Tibial nerve (tissue), 4 donors: ENCODE results near the gene ARSG. TPM values are rescaled to one million over a fixed set of nuclear protein-coding genes. Genes with fewer than 3 reads are reported as not detected.

Experiments used
- DNase-seq, 2 donors: peaks; one replicate each; pipeline ENCODE4 v3.0.0-alpha.2; 2019; ENCODE audit warnings: low spot score in 2 of 2
- H3K27ac ChIP-seq, 4 donors: fragments of 200-600 bp; sonication (generic) in 3 of 4; one replicate each; pipeline ENCODE4 v1.5.1; 2017 to 2019; ENCODE audit warnings: mild to moderate bottlenecking in 1 of 4
- H3K27me3 ChIP-seq, 2 donors: fragments of 200-600 bp; sonication (generic) in 1 of 2; one replicate each; pipeline versions ENCODE4 v1.5.1 to v1.6.0; 2017 to 2019
- H3K36me3 ChIP-seq, 3 donors: fragments of 200-600 bp; sonication (generic); one replicate each; pipeline ENCODE4 v1.5.1; 2018 to 2019
- H3K4me1 ChIP-seq, 4 donors: fragments of 200-600 bp; sonication (generic) in 3 of 4; one replicate each; pipeline ENCODE4 v1.5.1; 2017 to 2019
- H3K4me3 ChIP-seq, 4 donors: fragments of 200-600 bp; sonication (generic) in 3 of 4; one replicate each; pipeline ENCODE4 v1.5.1; 2017 to 2019; ENCODE audit warnings: mild to moderate bottlenecking in 1 of 4, moderate library complexity in 1 of 4
- H3K9me3 ChIP-seq, 4 donors: fragments of 200-600 bp; sonication (generic) in 3 of 4; one replicate each; pipeline ENCODE4 v1.5.1; 2017 to 2019
- CTCF ChIP-seq, 5 experiments: fragments of 200-600 bp in 3 of 5; fragments of 450-650 bp in 2 of 5; sonication (generic) in 3 of 5; IDR thresholded peaks; one replicate each; pipeline ENCODE4 v1.5.1; 2016 to 2019; ENCODE audit warnings: antibody characterized with exemption in 5 of 5, mild to moderate bottlenecking in 3 of 5, moderate library complexity in 2 of 5
- EP300 ChIP-seq, 2 donors: sonication (generic); formaldehyde crosslinking; IDR thresholded peaks; one replicate each; pipeline ENCODE4 v1.6.1; 2017; ENCODE audit warnings: antibody characterized with exemption in 2 of 2, mild to moderate bottlenecking in 1 of 2
- POLR2A ChIP-seq, 2 donors: fragments of 450-650 bp; IDR thresholded peaks; one replicate each; pipeline ENCODE4 v1.6.1; 2017; ENCODE audit warnings: antibody characterized with exemption in 2 of 2, mild to moderate bottlenecking in 2 of 2, moderate library complexity in 2 of 2
- WGBS, 2 donors: methylation state at CpG; one replicate each; pipeline ENCODE4 v1.1.5; 2018; 5-methylcytosine and 5-hydroxymethylcytosine counted together
- total RNA-seq, 4 donors: library from RNA; depleted of rRNA; stranded (reverse); fragments of >200 nt; gene quantifications; one replicate each; pipeline ENCODE4 v1.1.0, GENCODE V29; 2016

Gene ARSG
- total RNA-seq, 4 donors from 2014 or later, result 2.1 to 11.4 (median 4.1) TPM

DNA sequence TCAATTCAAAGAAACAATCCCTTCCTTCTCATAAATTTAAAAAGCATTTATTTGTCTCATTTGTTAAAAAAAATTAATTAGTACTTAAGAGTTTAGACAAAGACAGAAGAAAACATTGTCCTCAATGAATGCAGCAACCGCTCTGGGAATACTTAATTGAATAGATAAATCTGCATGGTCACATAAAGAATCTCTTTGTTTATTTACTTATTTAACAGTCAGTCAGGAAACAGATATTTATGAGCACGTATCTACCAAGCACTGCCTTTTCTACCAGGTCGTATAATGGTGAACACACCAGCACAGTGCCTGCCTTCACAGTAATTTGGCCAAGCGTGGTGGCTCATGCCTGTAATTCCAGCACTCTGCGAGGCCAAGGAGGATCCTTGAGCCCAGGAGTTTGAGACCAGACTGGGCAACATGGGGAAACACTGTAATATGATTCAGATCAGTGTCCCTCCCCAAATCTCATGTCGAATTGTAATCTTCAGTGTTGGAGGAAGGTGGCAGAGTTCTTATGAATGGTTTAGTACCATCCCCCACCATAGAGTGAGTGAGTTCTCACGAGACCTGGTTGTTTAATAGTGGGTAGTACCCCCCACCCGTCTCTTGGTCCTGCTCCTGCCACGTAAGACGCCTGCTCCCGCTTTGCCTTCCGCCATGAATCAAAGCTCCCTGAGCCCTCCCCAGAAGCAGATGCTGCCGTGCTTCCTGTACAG, 157.9 kb downstream of the ARSG start:
- H3K36me3 ChIP-seq, result peaks cover 0 to 73% (median 15%) of the 10 kb centered on the region in 3 donors
- H3K9me3 ChIP-seq, result no peaks in the 10 kb centered on the region
- peaks cover 0 to 47% (median 17%) of the 10 kb centered on the region in 4 donors for H3K4me1 ChIP-seq
- WGBS, 2 donors, result 82 to 86% methylated on average over 13 of the region's 13 CpGs
- no peak for DNase-seq
- TF ChIP-seq EP300 (IDR thresholded peaks at IDR 0.05) (no peak), CTCF (IDR thresholded peaks at IDR 0.05) (no peak), POLR2A (IDR thresholded peaks at IDR 0.05) (no peak)
- H3K4me3 ChIP-seq, result no peak overlapping the region
- no peaks in the 10 kb centered on the region for H3K27me3 ChIP-seq
- peak overlapping the region in 2 of 4 donors; percentile 39 to 52 for H3K27ac ChIP-seq

GRCh38 chr17:68450391-68450790, 159.1 kb downstream of the ARSG start:
- no peak for TF ChIP-seq CTCF (IDR thresholded peaks at IDR 0.05)
- no peak for TF ChIP-seq EP300 (IDR thresholded peaks at IDR 0.05)
- TF ChIP-seq POLR2A (IDR thresholded peaks at IDR 0.05), result no peak
- peaks cover 0 to 47% (median 26%) of the 10 kb centered on the region in 4 donors for H3K4me1 ChIP-seq
- H3K36me3 ChIP-seq, result peaks cover 0 to 70% (median 15%) of the 10 kb centered on the region in 3 donors
- no peak overlapping the region for H3K4me3 ChIP-seq
- H3K9me3 ChIP-seq, result no peaks in the 10 kb centered on the region
- peak overlapping the region in 2 of 4 donors; percentile 69 to 99 for H3K27ac ChIP-seq
- H3K27me3 ChIP-seq, result no peaks in the 10 kb centered on the region
- 80 to 90% methylated on average over 8 of the region's 8 CpGs for WGBS, 2 donors
- DNase-seq, result no peak

DNA sequence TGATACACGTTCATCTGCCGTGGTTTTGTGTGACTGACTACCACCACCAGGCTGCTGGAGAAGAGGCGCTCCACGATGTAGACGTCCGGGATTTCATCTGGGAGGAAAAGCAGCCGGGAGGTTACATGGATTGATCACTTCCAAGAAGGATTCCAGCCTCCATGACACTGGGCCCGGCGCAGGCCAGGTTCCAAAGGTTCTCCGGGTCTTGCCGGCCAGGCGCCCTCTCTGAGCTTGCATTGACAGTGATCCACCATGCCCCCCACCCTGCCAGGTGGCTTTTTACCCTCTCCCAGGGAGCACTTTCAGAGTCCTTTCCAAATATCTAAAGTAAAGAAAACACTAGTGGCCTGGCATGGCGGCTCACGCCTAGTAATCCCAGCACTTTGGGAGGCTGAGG, 159.5 kb downstream of the ARSG start:
- Histone ChIP-seq H3K9me3 (no peaks in the 10 kb centered on the region), H3K36me3 (peaks cover 0 to 66% (median 15%) of the 10 kb centered on the region in 3 donors), H3K27ac (peak overlapping the region in 3 of 4 donors; percentile 41 to 99 (median 69)), H3K27me3 (no peaks in the 10 kb centered on the region), H3K4me3 (no peak overlapping the region), H3K4me1 (peaks cover 0 to 47% (median 29%) of the 10 kb centered on the region in 4 donors)
- no peak for TF ChIP-seq CTCF (IDR thresholded peaks at IDR 0.05)
- WGBS, 2 donors, result 87 to 96% methylated on average over 11 to 14 of the region's 14 CpGs
- DNase-seq, result no peak

DNA sequence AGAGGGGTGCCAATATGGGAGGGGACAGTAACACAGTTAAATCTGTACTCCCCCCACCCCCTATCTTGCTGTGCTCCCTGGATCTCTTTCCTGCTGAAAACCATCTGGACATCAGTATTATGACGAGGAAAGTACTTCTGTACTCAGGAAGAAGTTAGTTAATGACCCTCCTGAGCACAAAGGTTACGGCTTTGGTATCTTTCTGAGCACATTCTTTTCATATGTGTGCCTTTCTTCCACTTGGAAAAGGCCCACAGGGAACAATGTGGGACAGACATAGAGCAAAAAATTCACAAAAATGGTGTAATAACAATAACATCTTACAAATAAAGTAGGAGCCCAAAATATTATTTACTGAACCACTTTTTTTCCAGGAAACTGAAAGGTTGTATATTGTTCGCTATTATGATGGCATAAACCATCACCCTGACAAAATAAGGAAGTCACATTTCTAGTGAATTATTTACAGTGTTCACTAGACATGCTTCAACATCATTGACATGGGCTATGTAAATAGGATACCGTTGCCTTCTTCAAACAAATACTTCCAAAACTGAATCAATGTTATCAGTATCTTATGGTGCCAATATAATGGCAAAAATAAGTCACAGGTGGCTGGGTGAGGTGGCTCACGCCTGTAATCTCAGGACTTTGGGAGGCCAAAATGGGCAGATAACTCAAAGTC, 160.5 kb downstream of the ARSG start:
- Histone ChIP-seq H3K4me1 (peaks cover 0 to 51% (median 34%) of the 10 kb centered on the region in 4 donors), H3K4me3 (no peak overlapping the region), H3K9me3 (no peaks in the 10 kb centered on the region), H3K27me3 (no peaks in the 10 kb centered on the region), H3K27ac (peak overlapping the region in 3 of 4 donors; percentile 41 to 99 (median 69)), H3K36me3 (peaks cover 0 to 56% (median 15%) of the 10 kb centered on the region in 3 donors)
- WGBS, 2 donors, result 71 to 77% methylated on average over 5 of the region's 5 CpGs
- no peak for DNase-seq
- peak in 1 of 2 donors; percentile 52 for TF ChIP-seq EP300 (IDR thresholded peaks at IDR 0.05)
- no peak for TF ChIP-seq POLR2A (IDR thresholded peaks at IDR 0.05)

DNA sequence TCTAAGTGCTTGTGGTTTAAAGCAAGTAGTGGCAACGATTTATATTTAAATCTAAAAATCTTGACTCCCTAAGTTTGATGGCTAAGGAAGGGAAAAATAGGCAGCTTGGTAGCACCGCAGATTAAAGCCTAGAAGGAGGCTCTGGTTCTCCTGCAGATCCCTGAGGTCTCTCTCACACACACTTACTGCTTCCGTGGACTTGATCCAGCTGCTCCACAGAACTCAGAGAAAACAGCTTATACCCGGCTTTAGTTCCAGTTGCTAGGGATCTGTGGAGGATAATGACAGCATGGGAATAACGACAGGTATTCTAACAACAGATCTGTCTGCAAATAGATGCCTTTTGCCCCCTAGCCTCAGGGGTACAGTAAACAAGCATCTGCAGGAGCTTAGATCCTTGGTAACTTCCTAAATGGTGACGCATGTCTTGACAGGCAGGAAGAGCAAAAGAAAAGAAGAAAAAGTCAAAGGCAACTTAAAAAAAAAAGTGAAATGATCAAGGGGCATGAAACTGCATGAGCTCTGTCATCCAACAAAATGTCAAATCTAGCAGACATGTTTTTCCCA, 161.5 kb downstream of the ARSG start:
- Histone ChIP-seq H3K4me3 (no peak overlapping the region), H3K36me3 (peaks cover 0 to 46% (median 15%) of the 10 kb centered on the region in 3 donors), H3K27me3 (no peaks in the 10 kb centered on the region), H3K9me3 (no peaks in the 10 kb centered on the region), H3K27ac (peak overlapping the region in 3 of 4 donors; percentile 97 to 99 (median 99)), H3K4me1 (peaks cover 0 to 51% (median 34%) of the 10 kb centered on the region in 4 donors)
- no peak for DNase-seq
- 61 to 69% methylated on average over 6 of the region's 6 CpGs for WGBS, 2 donors
- TF ChIP-seq EP300 (IDR thresholded peaks at IDR 0.05) (no peak), POLR2A (IDR thresholded peaks at IDR 0.05) (no peak), CTCF (IDR thresholded peaks at IDR 0.05) (no peak)
